ENCODE measurements around the gene HDAC10. TPM values are rescaled to one million over a fixed set of nuclear protein-coding genes. Genes with fewer than 3 reads are reported as not detected.

HDAC10 gene
- total and polyA plus RNA-seq, 7 donors, result 7.2 to 47.4 (median 12.5) TPM

GRCh38 chr22:50268655-50269113 is 17.6 kb upstream of the HDAC10 start:
- H3K4me1 ChIP-seq, result peaks cover 0 to 54% (median 48%) of the 10 kb centered on the region in 4 donors
- WGBS, 2 donors, result 18 to 65% methylated on average over 9 of the region's 9 CpGs
- H3K36me3 ChIP-seq, result no peaks in the 10 kb centered on the region
- no peak for TF ChIP-seq POLR2AphosphoS5 (IDR thresholded peaks at IDR 0.05)
- H3K27ac ChIP-seq, result peak overlapping the region in 1 of 4 donors; percentile 49
- intact Hi-C loops (cut with DNase I), result no loop called here
- DNase-seq, result no peak
- peaks cover 4 to 42% (median 23%) of the 10 kb centered on the region in 3 donors for H3K27me3 ChIP-seq
- no peak overlapping the region for H3K4me3 ChIP-seq
- H3K9me3 ChIP-seq, result no peaks in the 10 kb centered on the region

DNA sequence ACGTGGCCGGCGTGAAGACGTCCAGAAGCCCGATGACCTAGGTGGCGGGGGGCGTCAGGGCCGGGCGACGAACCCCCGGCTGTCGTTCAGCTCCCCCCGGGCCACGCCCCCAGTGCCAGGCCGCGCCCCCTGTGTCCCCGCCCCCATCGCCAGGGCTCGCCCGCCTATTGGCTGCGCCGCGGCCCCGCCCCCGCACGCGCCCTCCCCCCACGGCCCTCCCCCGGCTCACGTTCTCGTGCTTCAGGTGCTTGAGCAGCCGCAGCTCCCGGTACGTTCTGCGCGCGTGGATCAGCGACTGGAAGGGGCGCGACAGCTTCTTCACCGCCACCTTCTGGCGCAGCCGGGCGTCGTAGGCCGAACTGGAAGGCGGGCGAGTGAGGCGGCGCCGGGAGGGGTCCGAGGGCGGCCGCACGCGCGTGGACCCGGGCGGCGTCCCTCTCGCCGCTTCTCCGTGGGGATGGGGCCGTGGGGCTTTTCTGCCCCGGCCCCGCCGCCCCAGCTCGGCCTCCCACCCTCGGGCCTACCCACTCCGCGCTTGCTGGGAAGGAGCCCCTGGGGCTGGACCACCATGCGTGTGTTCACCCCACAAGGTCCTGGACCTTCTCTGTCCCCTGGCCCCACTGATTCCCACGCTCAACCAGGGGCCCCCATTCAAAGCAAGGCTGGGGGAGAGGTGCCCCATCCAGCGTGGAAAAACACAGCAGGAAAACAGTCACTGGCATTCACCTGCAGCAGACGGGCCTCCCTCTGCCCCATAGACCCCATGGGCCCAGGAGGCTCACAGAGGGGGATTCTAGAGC is 16.7 kb upstream of the HDAC10 start:
- TF ChIP-seq, protein P1, sequence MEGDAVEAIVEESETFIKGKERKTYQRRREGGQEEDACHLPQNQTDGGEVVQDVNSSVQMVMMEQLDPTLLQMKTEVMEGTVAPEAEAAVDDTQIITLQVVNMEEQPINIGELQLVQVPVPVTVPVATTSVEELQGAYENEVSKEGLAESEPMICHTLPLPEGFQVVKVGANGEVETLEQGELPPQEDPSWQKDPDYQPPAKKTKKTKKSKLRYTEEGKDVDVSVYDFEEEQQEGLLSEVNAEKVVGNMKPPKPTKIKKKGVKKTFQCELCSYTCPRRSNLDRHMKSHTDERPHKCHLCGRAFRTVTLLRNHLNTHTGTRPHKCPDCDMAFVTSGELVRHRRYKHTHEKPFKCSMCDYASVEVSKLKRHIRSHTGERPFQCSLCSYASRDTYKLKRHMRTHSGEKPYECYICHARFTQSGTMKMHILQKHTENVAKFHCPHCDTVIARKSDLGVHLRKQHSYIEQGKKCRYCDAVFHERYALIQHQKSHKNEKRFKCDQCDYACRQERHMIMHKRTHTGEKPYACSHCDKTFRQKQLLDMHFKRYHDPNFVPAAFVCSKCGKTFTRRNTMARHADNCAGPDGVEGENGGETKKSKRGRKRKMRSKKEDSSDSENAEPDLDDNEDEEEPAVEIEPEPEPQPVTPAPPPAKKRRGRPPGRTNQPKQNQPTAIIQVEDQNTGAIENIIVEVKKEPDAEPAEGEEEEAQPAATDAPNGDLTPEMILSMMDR (IDR thresholded peaks at IDR 0.05), result no peak
- no peak for TF ChIP-seq POLR2AphosphoS5 (IDR thresholded peaks at IDR 0.05)
- TF ChIP-seq EP300 (IDR thresholded peaks at IDR 0.05), result no peak
- no peak for TF ChIP-seq POLR2A (IDR thresholded peaks at IDR 0.05)
- Histone ChIP-seq H3K9me3 (no peaks in the 10 kb centered on the region), H3K4me1 (peaks cover 0 to 54% (median 48%) of the 10 kb centered on the region in 4 donors), H3K27ac (peak overlapping the region in 2 of 4 donors; percentile 49 to 51), H3K4me3 (peak overlapping the region; percentile 14 to 42 (median 36)), H3K36me3 (no peaks in the 10 kb centered on the region), H3K27me3 (peaks cover 8 to 47% (median 32%) of the 10 kb centered on the region in 3 donors)
- DNase-seq, result peak; percentile 82
- intact Hi-C loops (cut with DNase I), result no loop called here
- WGBS, 2 donors, result 6 to 22% methylated on average over 75 of the region's 75 CpGs

- peaks cover 0 to 55% (median 47%) of the 10 kb centered on the region in 4 donors for H3K4me1 ChIP-seq
- no peak for TF ChIP-seq POLR2AphosphoS5 (IDR thresholded peaks at IDR 0.05)
- TF ChIP-seq POLR2A (IDR thresholded peaks at IDR 0.05), result no peak
- peaks cover 16 to 47% (median 34%) of the 10 kb centered on the region in 3 donors for H3K27me3 ChIP-seq
- no peaks in the 10 kb centered on the region for H3K9me3 ChIP-seq
- intact Hi-C loops (cut with DNase I), result no loop called here
- peak overlapping the region in 3 of 4 donors; percentile 31 to 42 (median 41) for H3K4me3 ChIP-seq
- no peak for DNase-seq
- no peak overlapping the region for H3K27ac ChIP-seq
- 39 to 74% methylated on average over 37 of the region's 37 CpGs for WGBS, 2 donors
- H3K36me3 ChIP-seq, result no peaks in the 10 kb centered on the region
Observed at GRCh38 chr22:50266994-50267393, 15.9 kb upstream of the HDAC10 start.

- 60 to 83% methylated on average over 15 of the region's 15 CpGs for WGBS, 2 donors
- Histone ChIP-seq H3K27ac (no peak overlapping the region), H3K9me3 (no peaks in the 10 kb centered on the region), H3K36me3 (no peaks in the 10 kb centered on the region), H3K4me3 (no peak overlapping the region), H3K27me3 (peaks cover 17 to 48% (median 35%) of the 10 kb centered on the region in 3 donors), H3K4me1 (peaks cover 0 to 51% (median 45%) of the 10 kb centered on the region in 4 donors)
- intact Hi-C loops (cut with DNase I), result no loop called here
- DNase-seq, result no peak
- TF ChIP-seq POLR2A (IDR thresholded peaks at IDR 0.05), result no peak
- TF ChIP-seq, protein P1 (IDR thresholded peaks at IDR 0.05), result no peak
- TF ChIP-seq EP300 (IDR thresholded peaks at IDR 0.05), result no peak
- TF ChIP-seq POLR2AphosphoS5 (IDR thresholded peaks at IDR 0.05), result no peak
Observed at GRCh38 chr22:50264946-50265669, 14.0 kb upstream of the HDAC10 start.

GRCh38 chr22:50264104-50264745 is 13.2 kb upstream of the HDAC10 start:
- no peak for TF ChIP-seq POLR2A (IDR thresholded peaks at IDR 0.05)
- TF ChIP-seq, protein P1 (IDR thresholded peaks at IDR 0.05), result no peak
- TF ChIP-seq POLR2AphosphoS5 (IDR thresholded peaks at IDR 0.05), result no peak
- no peak for TF ChIP-seq EP300 (IDR thresholded peaks at IDR 0.05)
- Histone ChIP-seq H3K4me1 (peaks cover 0 to 43% (median 37%) of the 10 kb centered on the region in 4 donors), H3K4me3 (no peak overlapping the region), H3K9me3 (no peaks in the 10 kb centered on the region), H3K27me3 (peaks cover 17 to 56% (median 40%) of the 10 kb centered on the region in 3 donors), H3K27ac (no peak overlapping the region), H3K36me3 (no peaks in the 10 kb centered on the region)
- WGBS, 2 donors, result 61 to 80% methylated on average over 15 of the region's 15 CpGs
- no peak for DNase-seq
- intact Hi-C loops (cut with DNase I), result no loop called here
